H1 (cell line): ENCODE results near the gene KIR2DL1. TPM values are rescaled to one million over a fixed set of nuclear protein-coding genes. Genes with fewer than 3 reads are reported as not detected.

Experiments
- CBX5 ChIP-seq: fragments of 300-800, 300-1000 bp; sonication (generic); IDR thresholded peaks from 2 replicates; pipeline ENCODE4 v1.7.1; 2016; ENCODE audit warnings: antibody characterized with exemption, low read length, low read depth
- CEBPB ChIP-seq: IDR thresholded peaks from 2 replicates; pipeline ENCODE4 v1.6.1; 2012; ENCODE audit warnings: low read depth, low read length
- CHD1 ChIP-seq: IDR thresholded peaks from 2 replicates; pipeline ENCODE4 v1.6.1; 2012; ENCODE audit warnings: low read depth, low read length, improper control_type of control experiment
- SIN3A ChIP-seq, 2 experiments: IDR thresholded peaks in 1 of 2; conservative IDR thresholded peaks in 1 of 2; 2 replicates each; pipeline ENCODE4 v1.6.1; 2011 to 2012; ENCODE audit warnings: low read length in 2 of 2, improper control_type of control experiment in 1 of 2, low read depth in 1 of 2, mild to moderate bottlenecking in 1 of 2
- SRF ChIP-seq: IDR thresholded peaks from 2 replicates; pipeline ENCODE4 v1.6.1; 2011; ENCODE audit warnings: mild to moderate bottlenecking, low read depth, low read length, moderate library complexity
- polyA plus RNA-seq, 7 experiments: library from polyadenylated mRNA; depleted of rRNA in 3 of 7; stranded (reverse) in 5 of 7; unstranded in 2 of 7; fragments of >200 nt in 5 of 7; fragments of 200-250 nt in 2 of 7; gene quantifications; 1 replicate in 5 of 7; 2 replicates in 1 of 7; 4 replicates in 1 of 7; pipeline versions ENCODE4 v1.2.1 to v1.2.3, GENCODE V29; 2011 to 2013; ENCODE audit warnings: missing spikeins in 2 of 7, mixed read lengths in 2 of 7
- total RNA-seq: library from RNA; stranded (reverse); fragmentation: NEBNext Ultra II Directional; extraction: Animal tissue kit (Norgen Biotek cat#: 25700); gene quantifications from 2 replicates; pipeline ENCODE4 v1.2.1, GENCODE V29; 2021

Gene KIR2DL1
- total and polyA plus RNA-seq, 2 of the 8 experiments (the other 6 are each of a cell fraction or from before 2014, with no cell fraction given) = not detected

DNA sequence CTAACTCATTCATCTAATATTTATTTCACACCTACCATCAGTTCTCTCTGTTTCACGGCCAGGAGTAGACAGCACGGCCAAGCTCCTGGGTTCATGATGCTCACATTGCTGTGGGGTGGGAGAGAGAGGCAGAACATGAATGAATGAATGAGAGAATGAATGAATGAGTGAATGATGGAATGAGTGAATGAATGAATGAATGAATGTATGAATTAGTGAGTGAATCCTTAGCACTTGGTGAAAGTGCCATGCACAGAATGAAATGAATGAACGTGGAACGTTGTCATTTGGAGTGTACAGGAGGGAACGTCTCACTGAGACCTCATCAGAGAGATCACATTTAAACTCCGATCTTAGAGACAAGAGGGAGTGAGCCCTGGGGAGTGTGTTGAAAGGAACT, 21.9 kb downstream of the KIR2DL1 start (continued):
- TF ChIP-seq SIN3A (conservative IDR thresholded peaks at IDR 0.05 in 1 of 2, IDR thresholded peaks at IDR 0.05 in 1 of 2; ENCODE audit: low read depth in 1 of 2, low read length in 2 of 2) = no peak
- no peak for TF ChIP-seq CBX5
- no peak for TF ChIP-seq CEBPB
- TF ChIP-seq SRF = no peak
- TF ChIP-seq CHD1 = no peak
